Natural killer cell (primary cell): ENCODE data around the gene DIP2C. TPM values are rescaled to one million over a fixed set of nuclear protein-coding genes. Genes with fewer than 3 reads are reported as not detected.

ENCODE experiments used
- ATAC-seq, 3 donors: fragments of 150-1000 bp in 2 of 3; fragments of 200-7000 bp in 1 of 3; cut with Tn5 transposase; 1 replicate in 1 of 3; 2 replicates in 2 of 3; pipeline ENCODE4 v1.10.0; 2021; ENCODE audit warnings: mild to moderate bottlenecking in 2 of 3, moderate library complexity in 2 of 3
- DNase-seq, 2 donors: peaks; one replicate each; pipeline versions ENCODE4 v3.0.0 to v3.0.0-alpha.2; 2013 to 2021; ENCODE audit warnings: mixed read lengths in 1 of 2
- H3K27ac ChIP-seq: one replicate; pipeline ENCODE4 v1.5.1; 2013; ENCODE audit warnings: mild to moderate bottlenecking, low read length
- H3K27me3 ChIP-seq: one replicate; pipeline ENCODE4 v1.6.1; 2013; ENCODE audit warnings: low read length; ENCODE audit not compliant: control insufficient read depth, insufficient read depth
- H3K36me3 ChIP-seq: one replicate; pipeline ENCODE4 v1.6.1; 2013; ENCODE audit warnings: low read length; ENCODE audit not compliant: control insufficient read depth, insufficient read depth
- H3K4me1 ChIP-seq: one replicate; pipeline ENCODE4 v1.6.1; 2013; ENCODE audit warnings: low read length; ENCODE audit not compliant: control insufficient read depth, insufficient read depth
- H3K4me3 ChIP-seq: one replicate; pipeline ENCODE4 v1.5.1; 2013; ENCODE audit warnings: low read length
- H3K9me3 ChIP-seq: one replicate; pipeline ENCODE4 v1.6.1; 2013; ENCODE audit warnings: low read length; ENCODE audit not compliant: control insufficient read depth, insufficient read depth
- H3K27ac Mint-ChIP-seq, 2 donors: one replicate each; pipeline ENCODE4 v1.8.0; 2022; ENCODE audit warnings: mild to moderate bottlenecking in 2 of 2, mixed read lengths in 2 of 2, moderate library complexity in 1 of 2
- H3K27me3 Mint-ChIP-seq, 2 donors: one replicate each; pipeline ENCODE4 v1.8.0; 2022; ENCODE audit warnings: low read depth in 2 of 2, mixed read lengths in 2 of 2
- H3K36me3 Mint-ChIP-seq: one replicate; pipeline ENCODE4 v1.8.0; 2022; ENCODE audit warnings: mixed read lengths
- H3K4me1 Mint-ChIP-seq, 2 donors: one replicate each; pipeline ENCODE4 v1.8.0; 2022; ENCODE audit warnings: mixed read lengths in 2 of 2
- H3K4me3 Mint-ChIP-seq: one replicate; pipeline ENCODE4 v1.8.0; 2022; ENCODE audit warnings: mild to moderate bottlenecking, moderate library complexity, mixed read lengths
- H3K9me3 Mint-ChIP-seq, 2 donors: one replicate each; pipeline ENCODE4 v1.8.0; 2022; ENCODE audit warnings: mixed read lengths in 2 of 2
- WGBS: methylation state at CpG from one replicate; pipeline ENCODE4 v1.1.7; 2013; ENCODE audit warnings: missing lambda C conversion rate; ENCODE audit not compliant: insufficient coverage; 5-methylcytosine and 5-hydroxymethylcytosine counted together
- intact Hi-C: fragments of 100-400 bp; cut with micrococcal nuclease; formaldehyde crosslinking; loops from one replicate; pipeline ENCODE4 v1.14.2; 2022
- total RNA-seq, 4 donors: library from RNA; stranded (reverse); fragments of 120-200 nt in 1 of 4; gene quantifications; one replicate each; pipeline versions ENCODE4 v1.2.3 to v1.2.4, GENCODE V29; 2013 to 2022
- TF ChIP-seq, protein P1 (sequence below): fragments of 200-600 bp; IDR thresholded peaks from one replicate; pipeline ENCODE4 v1.8.0; 2022; ENCODE audit warnings: antibody characterized with exemption

DIP2C gene
- total RNA-seq, 3 donors from 2014 or later (not counting 1 experiment from before 2014, with no cell fraction given) = 1.5 to 5.8 (median 3.8) TPM

DNA sequence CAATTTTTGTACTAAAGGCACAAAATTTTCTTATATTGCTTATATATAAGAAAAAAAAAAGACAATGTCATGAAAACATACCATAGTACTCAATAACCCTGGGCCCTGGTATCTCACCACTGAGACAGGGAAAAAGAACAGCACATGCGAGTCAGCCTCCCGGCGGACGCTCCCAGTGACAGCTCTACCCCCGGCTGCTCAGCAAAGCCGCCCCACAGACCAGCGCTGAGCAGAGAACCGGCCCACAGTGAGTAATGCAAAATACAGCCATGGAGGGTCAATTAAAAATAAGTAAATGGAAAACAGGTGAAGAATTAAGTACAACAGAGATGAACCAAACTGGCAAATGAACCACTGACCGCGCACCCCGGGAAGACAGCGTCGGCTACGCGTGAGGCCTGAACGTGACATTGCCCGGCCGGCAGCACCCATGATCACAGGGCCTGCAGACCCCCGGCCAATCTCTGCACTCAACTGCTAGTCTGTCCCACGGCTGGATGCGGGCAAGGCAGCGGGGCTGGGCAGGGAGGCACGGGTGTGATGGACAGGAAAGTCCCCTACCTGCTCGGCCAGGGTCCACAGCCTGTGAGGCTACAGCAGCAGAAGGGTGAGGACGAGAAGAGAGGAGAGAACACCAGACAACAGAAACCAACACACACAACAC lies 378.4 kb downstream of the DIP2C start:
- Histone ChIP-seq H3K27me3 (no peaks in the 10 kb centered on the region), H3K4me3 (no peak overlapping the region), H3K9me3 (no peaks in the 10 kb centered on the region), H3K36me3 (no peaks in the 10 kb centered on the region), H3K27ac (peak overlapping the region; percentile 25), H3K4me1 (peaks cover 13% of the 10 kb centered on the region)
- DNase-seq (no peak), ATAC-seq (no peak)
- Mint-ChIP-seq H3K9me3 (no peaks in the 10 kb centered on the region), H3K27ac (no peak overlapping the region), H3K4me1 (peaks cover 18 to 27% of the 10 kb centered on the region in 2 donors), H3K4me3 (no peak overlapping the region), H3K36me3 (no peaks in the 10 kb centered on the region), H3K27me3 (peaks cover 0 to 7% of the 10 kb centered on the region in 2 donors)
- intact Hi-C loops = no loop called here
- TF ChIP-seq, protein P1, sequence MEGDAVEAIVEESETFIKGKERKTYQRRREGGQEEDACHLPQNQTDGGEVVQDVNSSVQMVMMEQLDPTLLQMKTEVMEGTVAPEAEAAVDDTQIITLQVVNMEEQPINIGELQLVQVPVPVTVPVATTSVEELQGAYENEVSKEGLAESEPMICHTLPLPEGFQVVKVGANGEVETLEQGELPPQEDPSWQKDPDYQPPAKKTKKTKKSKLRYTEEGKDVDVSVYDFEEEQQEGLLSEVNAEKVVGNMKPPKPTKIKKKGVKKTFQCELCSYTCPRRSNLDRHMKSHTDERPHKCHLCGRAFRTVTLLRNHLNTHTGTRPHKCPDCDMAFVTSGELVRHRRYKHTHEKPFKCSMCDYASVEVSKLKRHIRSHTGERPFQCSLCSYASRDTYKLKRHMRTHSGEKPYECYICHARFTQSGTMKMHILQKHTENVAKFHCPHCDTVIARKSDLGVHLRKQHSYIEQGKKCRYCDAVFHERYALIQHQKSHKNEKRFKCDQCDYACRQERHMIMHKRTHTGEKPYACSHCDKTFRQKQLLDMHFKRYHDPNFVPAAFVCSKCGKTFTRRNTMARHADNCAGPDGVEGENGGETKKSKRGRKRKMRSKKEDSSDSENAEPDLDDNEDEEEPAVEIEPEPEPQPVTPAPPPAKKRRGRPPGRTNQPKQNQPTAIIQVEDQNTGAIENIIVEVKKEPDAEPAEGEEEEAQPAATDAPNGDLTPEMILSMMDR = no peak
- WGBS = 97% methylated on average over 23 of the region's 25 CpGs

DNA sequence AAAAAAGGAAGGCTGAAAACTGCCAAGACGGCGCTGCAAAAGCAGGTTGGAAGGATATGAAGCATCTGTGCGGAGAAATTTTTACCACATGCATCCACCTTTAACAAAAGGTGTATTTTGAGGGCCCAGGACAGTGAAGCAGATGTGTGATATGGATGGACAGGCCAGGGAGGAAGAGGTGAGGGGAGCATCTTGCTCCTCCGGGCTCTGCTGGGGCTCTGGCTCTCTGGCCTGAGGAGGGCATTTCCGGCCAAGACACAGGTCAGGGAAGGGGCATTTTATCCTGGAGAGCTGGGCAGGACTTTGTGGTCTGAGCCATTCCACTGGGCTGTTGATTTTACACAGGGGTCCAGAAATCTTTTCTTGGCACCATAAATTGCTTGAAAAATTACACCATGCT lies 379.1 kb downstream of the DIP2C start:
- Mint-ChIP-seq H3K36me3 (no peaks in the 10 kb centered on the region), H3K27ac (no peak overlapping the region), H3K27me3 (peaks cover 0 to 7% of the 10 kb centered on the region in 2 donors), H3K4me1 (peaks cover 12 to 22% of the 10 kb centered on the region in 2 donors), H3K4me3 (no peak overlapping the region), H3K9me3 (no peaks in the 10 kb centered on the region)
- intact Hi-C loops = no loop called here
- H3K27ac ChIP-seq = no peak overlapping the region
- H3K36me3 ChIP-seq = no peaks in the 10 kb centered on the region
- peaks cover 13% of the 10 kb centered on the region for H3K4me1 ChIP-seq
- ATAC-seq (no peak), DNase-seq (no peak)
- no peaks in the 10 kb centered on the region for H3K27me3 ChIP-seq
- TF ChIP-seq, protein P1 = no peak
- no peak overlapping the region for H3K4me3 ChIP-seq
- 99% methylated on average over 4 of the region's 5 CpGs for WGBS
- no peaks in the 10 kb centered on the region for H3K9me3 ChIP-seq

DNA sequence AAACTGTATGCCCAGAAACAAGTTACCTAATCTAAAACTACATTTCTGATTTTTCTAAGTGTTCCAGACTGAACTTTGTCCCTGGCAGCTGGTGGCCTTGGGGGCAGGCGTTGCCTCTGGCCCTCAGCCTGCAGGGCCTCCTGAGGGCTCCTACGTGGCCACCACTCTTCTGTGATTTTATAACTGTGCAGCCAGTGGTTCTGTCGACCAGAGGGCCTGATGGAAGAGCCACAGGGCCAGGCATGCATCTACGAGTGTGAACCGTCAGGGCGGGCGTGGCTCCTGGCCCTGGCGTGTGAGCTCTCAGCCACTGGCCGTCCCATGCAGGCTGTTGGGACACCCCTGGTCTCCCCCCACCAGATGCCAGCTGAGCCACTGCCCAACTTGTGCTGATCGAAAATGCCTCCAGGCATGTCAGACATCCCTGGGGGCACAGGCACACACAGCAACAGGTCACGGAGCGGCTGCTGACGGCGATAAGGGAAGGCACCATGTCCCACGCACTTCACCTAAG lies 380.8 kb downstream of the DIP2C start:
- intact Hi-C loops = no loop called here
- H3K27me3 ChIP-seq = no peaks in the 10 kb centered on the region
- Mint-ChIP-seq H3K9me3 (no peaks in the 10 kb centered on the region), H3K27ac (no peak overlapping the region), H3K36me3 (no peaks in the 10 kb centered on the region), H3K27me3 (peaks cover 0 to 7% of the 10 kb centered on the region in 2 donors), H3K4me3 (no peak overlapping the region), H3K4me1 (peaks cover 0 to 8% of the 10 kb centered on the region in 2 donors)
- H3K27ac ChIP-seq = no peak overlapping the region
- H3K9me3 ChIP-seq = no peaks in the 10 kb centered on the region
- H3K4me3 ChIP-seq = no peak overlapping the region
- no peak for ATAC-seq
- no peaks in the 10 kb centered on the region for H3K36me3 ChIP-seq
- TF ChIP-seq, protein P1 = no peak
- WGBS = 91% methylated on average over 15 of the region's 15 CpGs
- no peak for DNase-seq
- peaks cover 7% of the 10 kb centered on the region for H3K4me1 ChIP-seq
